Measurements from ENCODE around the gene NPAS3. TPM values are rescaled to one million over a fixed set of nuclear protein-coding genes. Genes with fewer than 3 reads are reported as not detected.

NPAS3 gene
- total and polyA plus RNA-seq, 2 of the 13 experiments (the other 11 are each of a cell fraction or from before 2014, with no cell fraction given) = not detected

- H4K20me1 ChIP-seq (ENCODE audit: insufficient read depth, low read length) = no peaks in the 10 kb centered on the region
- H3K27me3 ChIP-seq (ENCODE audit: control insufficient read depth in 1 of 2, insufficient read depth in 2 of 2, low read length in 2 of 2) = no peaks in the 10 kb centered on the region; a peak in 1 of 5 replicates
- no TSS peak for BruUV-seq (replicated peaks)
- ChIA-PET CTCF (ENCODE audit: low intra/inter-chr PET ratio, low total read pairs) (no interaction called here), POLR2A (no interaction called here)
- H3K9me3 ChIP-seq (ENCODE audit: low read length) = no peaks in the 10 kb centered on the region
- TF ChIP-seq ZNF124 (CRISPR knock-in tag; IDR thresholded peaks at IDR 0.05) = no peak
- TF ChIP-seq, protein P1, sequence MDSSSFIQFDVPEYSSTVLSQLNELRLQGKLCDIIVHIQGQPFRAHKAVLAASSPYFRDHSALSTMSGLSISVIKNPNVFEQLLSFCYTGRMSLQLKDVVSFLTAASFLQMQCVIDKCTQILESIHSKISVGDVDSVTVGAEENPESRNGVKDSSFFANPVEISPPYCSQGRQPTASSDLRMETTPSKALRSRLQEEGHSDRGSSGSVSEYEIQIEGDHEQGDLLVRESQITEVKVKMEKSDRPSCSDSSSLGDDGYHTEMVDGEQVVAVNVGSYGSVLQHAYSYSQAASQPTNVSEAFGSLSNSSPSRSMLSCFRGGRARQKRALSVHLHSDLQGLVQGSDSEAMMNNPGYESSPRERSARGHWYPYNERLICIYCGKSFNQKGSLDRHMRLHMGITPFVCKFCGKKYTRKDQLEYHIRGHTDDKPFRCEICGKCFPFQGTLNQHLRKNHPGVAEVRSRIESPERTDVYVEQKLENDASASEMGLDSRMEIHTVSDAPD (CRISPR knock-in tag; IDR thresholded peaks at IDR 0.05) = no peak
- no peak for TF ChIP-seq ZNF781 (CRISPR knock-in tag; IDR thresholded peaks at IDR 0.05; ENCODE audit: borderline replicate concordance, not compliant biosample characterization)
- no peak for TF ChIP-seq ZBTB1 (CRISPR knock-in tag; IDR thresholded peaks at IDR 0.05; ENCODE audit: borderline replicate concordance)
- no peak for TF ChIP-seq ZNF687 (CRISPR knock-in tag; IDR thresholded peaks at IDR 0.05)
- TF ChIP-seq TBP (CRISPR knock-in tag; IDR thresholded peaks at IDR 0.05) = no peak
- TF ChIP-seq TMF1 (CRISPR knock-in tag; IDR thresholded peaks at IDR 0.05; ENCODE audit: low read depth) = no peak
- DNase-seq (ENCODE audit: low spot score) (no peak), ATAC-seq (peak; percentile 62), FAIRE-seq (no peak)
- no peak overlapping the region for H3K4me2 ChIP-seq (ENCODE audit: low read depth, low read length)
- intact Hi-C loops (cut with micrococcal nuclease; ENCODE audit: unreplicated experiment) = no loop called here
- H3K79me2 ChIP-seq (ENCODE audit: insufficient read depth, low read length) = no peaks in the 10 kb centered on the region
- no peaks in the 10 kb centered on the region for H3K36me3 ChIP-seq (replicated peaks in 1 of 2; ENCODE audit: control insufficient read depth in 1 of 2, insufficient read depth in 2 of 2, low read length in 2 of 2)
- in situ Hi-C loops (cut with HindIII; ENCODE audit: extremely low pct_ligation_motif_present, low pct_unique_long_range_greater_than_20kb) = no loop called here
- no peaks in the 10 kb centered on the region for H3K4me1 ChIP-seq (ENCODE audit: insufficient read depth, low read length)
- H3K4me3 ChIP-seq (replicated peaks in 1 of 3; ENCODE audit: insufficient read depth in 1 of 3, low read depth in 2 of 3, low read length in 3 of 3) = no peak overlapping the region
- H3K27ac ChIP-seq (ENCODE audit: extremely low read length, insufficient read depth, low read length) = no peak overlapping the region
- 12% methylated on average over 6 of the region's 6 CpGs for WGBS (ENCODE audit: low lambda C conversion rate)
- H3K9ac ChIP-seq (ENCODE audit: insufficient read depth, low read depth, low read length) = no peak overlapping the region
- H2AFZ ChIP-seq (ENCODE audit: low read length) = no peak overlapping the region
Observed at GRCh38 chr14:33764876-33765650, 826.4 kb downstream of the NPAS3 start.

Measured in HepG2 (cell line).